HG02970 (cell line): ENCODE results near the gene SPIRE1.
"Not testable (repeated sequence)": the region's sequence is repeated elsewhere in the genome, so short reads cannot be mapped to it uniquely, and the experiment has no call there.

Experiments
- ATAC-seq: cut with Tn5 transposase; IDR thresholded peaks from one replicate; pipeline ENCODE4 v1.9.1; 2021; ENCODE audit warnings: mild to moderate bottlenecking, moderate library complexity, moderate number of reproducible peaks; ENCODE audit not compliant: unreplicated experiment, low FRiP score

Gene SPIRE1

GRCh38 chr18:12560600-12560999 lies 97.3 kb downstream of the SPIRE1 start:
- not testable (repeated sequence) for ATAC-seq

GRCh38 chr18:12559319-12559718 lies 98.6 kb downstream of the SPIRE1 start:
- no peak for ATAC-seq

DNA sequence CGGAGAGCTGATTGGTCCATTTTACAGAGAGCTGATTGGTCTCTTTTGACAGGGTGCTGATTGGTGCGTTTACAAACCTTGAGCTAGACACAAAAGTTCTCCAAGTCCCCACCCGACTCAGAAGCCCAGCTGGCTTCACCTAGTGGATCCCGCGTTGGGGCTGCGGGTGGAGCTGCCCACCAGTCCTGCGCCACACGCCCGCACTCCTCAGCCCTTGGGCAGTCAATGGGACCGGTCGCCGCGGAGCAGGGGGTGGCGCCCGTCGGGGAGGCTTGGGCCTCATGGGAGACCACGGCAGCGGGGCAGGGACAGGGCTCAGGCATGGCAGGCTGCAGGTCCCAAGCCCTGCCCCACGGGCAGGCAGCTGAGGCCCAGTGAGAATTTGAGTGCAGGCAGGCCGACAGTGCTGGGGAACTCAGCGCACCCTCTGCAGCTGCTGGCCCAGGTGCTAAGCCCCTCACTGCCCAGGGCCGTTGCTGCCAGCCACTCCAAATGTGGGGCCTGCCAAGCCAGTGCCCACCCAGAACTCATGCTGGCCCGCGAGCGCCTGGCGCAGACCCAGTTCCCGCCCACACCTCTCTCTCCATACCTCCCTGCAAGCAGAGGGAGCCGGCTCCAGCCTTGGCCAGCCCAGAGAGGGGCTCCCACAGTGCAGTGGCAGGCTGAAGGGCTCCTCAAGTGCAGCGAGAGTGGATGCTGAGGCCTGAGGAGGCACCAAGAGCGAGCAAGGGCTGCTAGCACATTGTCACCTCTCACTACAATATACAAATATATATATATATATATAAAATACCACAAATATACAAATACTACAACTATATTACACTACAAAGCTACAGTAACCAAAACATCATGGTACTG lies 100.7 kb downstream of the SPIRE1 start:
- ATAC-seq: no peak

GRCh38 chr18:12554796-12555388 lies 103.0 kb downstream of the SPIRE1 start:
- ATAC-seq: no peak

GRCh38 chr18:12552879-12553242 lies 105.0 kb downstream of the SPIRE1 start:
- no peak for ATAC-seq

DNA sequence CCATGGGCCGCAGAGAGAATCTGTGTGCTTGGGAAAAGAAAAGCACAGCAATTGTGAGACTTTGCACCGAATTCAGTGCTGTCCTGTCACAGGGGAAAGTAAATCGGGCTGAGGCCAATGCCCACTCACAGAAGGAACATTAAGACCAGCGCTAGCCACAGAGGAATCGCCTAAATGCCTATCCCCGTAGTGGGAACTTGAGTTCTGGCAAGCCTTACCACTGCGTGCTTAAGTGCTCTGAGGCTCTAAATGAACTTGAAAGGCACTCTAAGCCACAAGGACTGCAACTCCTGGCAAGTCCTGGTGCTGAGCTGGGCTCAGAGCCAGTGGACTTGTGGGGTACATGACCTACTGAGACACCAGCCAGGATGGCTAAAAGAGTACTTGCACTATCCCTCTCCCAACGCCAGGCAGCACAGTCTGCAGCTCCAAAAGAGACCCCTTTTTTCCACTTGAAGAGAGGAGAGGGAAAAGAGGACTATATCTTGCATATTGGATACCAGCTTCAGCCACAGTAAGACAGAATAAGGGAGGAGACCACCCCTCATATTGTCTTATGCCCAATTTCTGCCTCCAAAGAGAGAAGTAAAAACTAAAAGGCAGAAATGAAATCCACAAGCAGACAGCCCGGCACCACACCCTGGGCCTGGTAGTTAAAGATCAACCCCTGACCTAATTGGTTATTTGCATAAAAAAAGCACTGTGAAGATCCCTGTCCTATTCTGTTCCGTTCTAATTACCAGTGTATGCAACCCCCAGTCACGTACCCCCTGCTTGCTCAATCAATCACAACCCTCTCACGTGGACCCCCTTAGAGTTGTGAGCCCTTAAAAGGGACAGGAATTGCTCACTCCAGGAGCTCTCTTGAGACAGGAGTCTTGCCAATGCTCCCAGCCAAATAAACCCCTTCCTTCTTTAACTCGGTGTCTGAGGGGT lies 105.7 kb downstream of the SPIRE1 start:
- not testable (repeated sequence) for ATAC-seq

DNA sequence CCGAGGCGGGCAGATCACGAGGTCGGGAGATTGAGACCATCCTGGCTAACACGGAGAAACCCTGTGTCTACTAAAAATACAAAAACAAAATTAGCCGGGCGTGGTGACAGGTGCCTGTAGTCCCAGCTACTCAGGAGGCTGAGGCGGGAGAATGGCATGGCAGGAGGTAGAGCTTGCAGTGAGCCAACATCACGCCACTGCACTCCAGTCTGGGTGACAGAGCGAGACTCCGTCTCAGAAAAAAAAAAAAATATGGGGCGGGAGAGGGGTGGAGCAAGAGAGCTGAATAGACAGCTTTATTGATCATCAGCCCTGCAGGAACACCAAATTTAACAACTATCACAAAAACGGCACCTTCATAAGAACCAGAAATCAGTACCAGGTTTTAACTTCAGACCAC lies 106.4 kb downstream of the SPIRE1 start:
- not testable (repeated sequence) for ATAC-seq

DNA sequence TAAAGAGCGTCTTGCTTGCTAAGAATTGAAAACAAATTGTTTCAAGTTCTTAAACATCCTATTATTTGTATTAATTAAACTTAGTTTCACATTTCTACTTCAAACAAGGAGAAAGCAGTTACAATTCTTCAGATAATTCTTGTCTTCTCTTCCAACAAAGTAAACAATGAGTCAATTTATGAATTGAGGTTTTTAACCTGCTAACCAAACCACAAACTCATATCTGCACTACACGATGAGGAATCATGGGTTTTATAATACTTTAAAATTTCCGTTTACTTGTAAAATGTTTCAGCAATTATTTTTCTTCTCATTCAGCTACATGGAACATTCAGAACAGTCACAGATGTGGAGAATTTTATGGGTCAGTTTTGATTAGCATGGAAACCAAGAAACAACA lies 114.2 kb downstream of the SPIRE1 start:
- ATAC-seq: no peak

- no peak for ATAC-seq
These were observed 117.2 kb downstream of the SPIRE1 start for GRCh38 chr18:12540751-12541150.

DNA sequence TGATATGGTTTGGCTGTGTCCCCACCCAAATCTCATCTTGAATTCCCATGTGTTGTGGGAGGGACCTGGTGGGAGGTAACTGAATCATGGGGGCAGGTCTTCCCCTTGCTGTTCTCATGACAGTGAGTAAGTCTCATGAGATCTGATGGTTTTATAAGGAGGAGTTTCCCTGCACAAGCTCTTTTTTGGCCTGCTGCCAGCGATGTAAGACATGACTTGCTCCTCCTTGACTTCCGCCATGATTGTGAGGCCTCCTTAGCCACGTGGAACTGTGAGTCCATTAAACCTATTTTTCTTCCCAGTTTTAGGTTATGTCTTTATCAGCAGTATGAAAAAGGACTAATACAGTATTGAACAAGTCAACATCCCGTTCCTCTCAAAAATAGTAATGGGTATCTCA lies 118.7 kb downstream of the SPIRE1 start:
- ATAC-seq: not testable (repeated sequence)

DNA sequence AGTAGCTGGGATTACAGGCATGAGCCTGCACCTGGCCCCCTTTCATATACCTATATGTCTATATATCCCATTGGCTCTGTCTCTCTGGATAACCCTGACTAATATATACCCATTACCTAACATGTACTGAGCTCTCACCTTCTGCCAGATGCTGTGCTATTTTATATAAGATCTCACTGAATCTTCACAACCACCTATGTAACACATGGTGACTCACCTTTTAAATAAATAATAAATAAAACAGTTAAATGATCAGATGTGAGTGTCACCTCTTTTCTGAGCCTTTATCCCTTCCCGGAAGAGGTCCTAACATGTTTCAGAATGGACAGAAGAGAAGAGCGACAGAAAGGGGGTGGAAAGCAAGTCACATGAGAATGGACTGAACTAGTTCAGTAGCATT lies 123.1 kb downstream of the SPIRE1 start:
- no peak for ATAC-seq

GRCh38 chr18:12532661-12533060 lies 125.2 kb downstream of the SPIRE1 start:
- no peak for ATAC-seq

DNA sequence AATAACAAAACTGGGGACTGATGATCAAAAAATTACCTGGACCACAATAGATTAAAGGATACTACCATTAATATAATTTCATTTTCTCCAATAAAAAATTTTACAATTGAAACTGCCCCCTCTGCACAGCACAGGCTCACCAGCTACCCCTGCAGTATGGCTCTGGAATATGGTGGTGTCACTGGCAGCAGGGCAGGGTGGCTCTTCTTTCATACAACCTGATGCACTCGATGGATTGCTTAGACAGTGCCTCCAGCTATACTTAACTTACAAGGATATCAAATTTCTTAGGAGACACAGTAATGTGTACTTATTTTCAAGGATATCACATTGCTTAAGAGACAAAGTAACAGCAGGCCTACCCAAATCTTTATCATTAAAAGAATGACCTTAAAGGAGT lies 126.2 kb downstream of the SPIRE1 start:
- no peak for ATAC-seq

DNA sequence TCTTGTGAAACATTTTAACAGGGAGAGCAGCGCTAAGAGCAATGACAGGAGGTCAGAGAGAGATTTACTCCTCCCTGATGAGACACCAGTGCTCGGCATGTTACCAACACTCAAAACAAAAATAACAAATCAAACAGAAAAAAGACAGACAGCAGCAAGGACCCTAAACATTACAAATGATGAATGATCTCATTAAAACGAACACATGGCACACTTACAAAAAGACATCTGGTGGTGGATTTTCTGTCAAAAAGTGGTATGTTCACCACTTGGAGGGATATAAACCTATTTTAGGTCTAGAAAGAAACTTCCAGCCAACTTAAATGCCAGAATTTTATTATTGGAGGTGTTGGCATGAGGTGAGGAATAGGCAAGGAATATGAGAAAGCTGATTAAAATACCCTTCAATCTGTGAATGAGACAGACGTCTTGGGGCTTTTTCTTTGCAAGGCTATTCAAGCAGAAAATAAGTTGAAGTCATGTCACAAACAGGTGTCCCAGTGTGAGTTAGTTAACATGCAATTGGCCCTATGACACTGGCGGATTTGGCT lies 137.4 kb downstream of the SPIRE1 start:
- no peak for ATAC-seq

DNA sequence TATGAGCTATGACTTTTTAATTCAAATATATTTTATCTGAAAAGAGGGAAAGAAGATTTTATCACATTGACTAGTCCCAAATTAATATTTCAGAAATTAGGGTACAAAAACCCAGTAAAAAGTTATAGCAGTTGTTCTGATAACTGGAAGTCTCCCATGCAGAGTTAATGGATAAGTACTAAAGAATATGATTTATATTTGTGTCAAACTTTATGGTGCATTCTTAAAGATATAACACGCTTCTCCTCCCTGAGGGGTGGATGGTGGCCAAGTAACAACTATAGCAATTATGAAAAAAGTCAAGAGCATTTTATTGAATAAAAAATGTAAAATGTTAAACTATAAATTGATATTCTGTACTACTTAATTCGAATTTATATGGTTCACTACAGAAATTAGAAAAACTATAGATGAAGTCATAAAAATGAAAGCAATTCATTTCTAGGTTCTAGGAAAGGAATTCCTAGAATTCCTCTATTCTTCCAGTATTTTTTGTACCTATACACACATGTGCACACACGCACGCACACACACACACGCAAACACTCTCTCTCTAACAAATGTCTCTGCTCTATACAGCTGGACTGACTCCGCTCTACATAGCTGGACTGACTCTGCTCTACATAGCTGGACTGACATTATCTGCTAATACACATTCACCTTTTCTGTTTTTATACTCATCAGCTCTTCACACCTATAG lies 138.9 kb downstream of the SPIRE1 start:
- no peak for ATAC-seq

- no peak for ATAC-seq
These were observed 139.6 kb downstream of the SPIRE1 start for GRCh38 chr18:12518326-12518725.

DNA sequence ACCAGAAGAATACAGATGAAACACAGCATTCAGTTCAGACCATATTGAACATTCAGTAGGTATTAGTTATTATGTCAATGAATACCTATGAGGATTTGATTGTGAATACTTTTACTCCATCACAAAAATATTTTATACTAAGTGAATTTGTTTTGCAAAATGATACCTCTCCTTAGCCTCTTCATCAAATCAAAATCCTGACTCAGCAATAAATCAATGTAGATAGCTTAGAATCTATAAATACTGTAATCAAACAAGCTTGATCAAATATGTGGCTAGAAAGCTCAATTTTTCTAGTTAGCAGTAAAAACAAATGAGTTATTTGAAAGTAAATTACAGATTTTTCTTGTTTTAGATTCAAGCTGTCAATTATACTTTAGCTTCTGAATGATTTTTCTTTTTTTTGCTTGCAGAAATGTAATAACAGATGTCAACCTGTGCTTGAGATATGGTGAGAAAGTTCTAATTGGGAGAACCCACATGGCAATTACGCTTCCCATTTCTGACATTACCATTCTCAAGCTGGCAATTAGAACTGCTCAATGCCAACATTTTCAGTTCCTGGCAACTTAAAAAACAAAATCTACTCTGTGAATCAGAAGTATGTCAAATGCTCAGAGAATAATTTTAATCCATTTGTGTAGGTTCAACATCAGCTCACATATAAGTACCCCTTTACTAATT lies 140.6 kb downstream of the SPIRE1 start:
- ATAC-seq: no peak

DNA sequence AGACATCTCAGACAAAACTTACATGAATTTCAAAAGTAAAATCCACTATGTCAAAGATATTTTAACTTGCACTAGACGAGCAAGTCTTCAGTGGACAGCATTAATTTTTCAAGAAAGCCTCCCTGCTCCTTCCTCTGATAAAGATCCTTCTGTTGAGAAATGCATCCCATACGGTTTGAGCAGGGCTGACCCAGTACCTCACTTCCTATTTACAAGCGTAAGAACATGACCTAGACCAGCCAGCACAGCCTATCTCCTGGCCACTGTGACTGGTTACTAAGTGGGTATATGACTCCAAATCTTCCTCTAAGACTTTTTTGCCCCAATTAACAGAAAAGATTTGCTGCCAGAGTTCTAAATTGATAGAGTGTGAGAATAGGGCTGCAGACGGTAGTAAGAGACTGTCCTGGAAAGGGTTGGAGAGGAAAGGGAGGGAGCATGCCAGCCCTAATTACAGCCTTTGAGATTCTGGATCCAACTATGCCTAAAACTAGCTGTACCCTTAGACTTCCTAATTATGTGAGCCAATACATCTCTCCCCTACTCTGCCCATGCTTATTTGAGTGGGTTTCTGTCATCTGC lies 141.8 kb downstream of the SPIRE1 start:
- no peak for ATAC-seq

DNA sequence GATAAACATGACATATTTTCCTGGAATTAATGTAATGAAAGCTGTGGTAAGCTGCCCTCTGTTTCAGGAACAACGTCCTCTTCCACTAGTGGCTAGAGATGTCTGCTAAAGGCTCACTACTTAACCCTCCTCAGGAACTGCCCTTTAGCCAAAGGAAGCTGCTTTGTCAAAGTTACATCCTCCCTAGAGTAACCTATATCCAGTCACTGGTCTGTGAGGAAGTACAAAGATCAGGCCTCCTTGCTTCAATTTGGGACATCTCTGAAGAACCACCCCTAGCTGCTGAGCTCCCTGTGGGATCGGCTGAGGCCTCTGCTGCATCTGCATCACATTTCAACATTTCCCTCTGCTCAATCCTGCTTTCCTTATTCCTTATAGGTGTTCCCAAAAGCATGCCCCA lies 142.4 kb downstream of the SPIRE1 start:
- ATAC-seq: no peak
